HepG2 (cell line): Measurements from ENCODE around the gene PLA2G12B. TPM values are rescaled to one million over a fixed set of nuclear protein-coding genes. Genes with fewer than 3 reads are reported as not detected.

Experiments used
- ATAC-seq: fragments of 200-7000 bp; cut with Tn5 transposase; 3 replicates; pipeline ENCODE4 v1.9.1; 2020; ENCODE audit warnings: mild to moderate bottlenecking, moderate library complexity
- BruUV-seq: library from RNA; stranded (reverse); fragments of 400-500 nt; replicated peaks from 2 replicates; lab custom pipeline; 2021; lab: Mats Ljungman, UMichigan
- CTCF ChIA-PET: fragments of 300-600 bp; formaldehyde crosslinking; extraction: SDS; loops from one replicate; lab custom pipeline; 2021; ENCODE audit warnings: low total read pairs, inconsistent platforms, low intra/inter-chr PET ratio; lab: Yijun Ruan, JAX
- POLR2A ChIA-PET: fragments of 350-600 bp; sonication (Branson Sonifier 250); formaldehyde crosslinking; loops from one replicate; lab custom pipeline; 2020; ENCODE audit warnings: antibody characterized with exemption, inconsistent platforms; lab: Yijun Ruan, JAX
- DNase-seq: peaks from one replicate; pipeline ENCODE4 v3.0.0-alpha.2; 2015; ENCODE audit warnings: low spot score
- FAIRE-seq: peaks from 3 replicates; lab custom pipeline; 2011; peaks lifted over from hg19 to GRCh38; lab: Jason Lieb, UNC
- H2AFZ ChIP-seq: one replicate; pipeline ENCODE4 v1.6.1; 2011; ENCODE audit warnings: low read length, inconsistent platforms
- H3K27ac ChIP-seq: fragments of 300-600 bp; 3 replicates; pipeline ENCODE4 v1.8.0; 2011; ENCODE audit warnings: mixed run types, mild to moderate bottlenecking, mixed read lengths, low read length, inconsistent platforms; ENCODE audit not compliant: insufficient read depth; ENCODE audit errors: extremely low read length
- H3K27me3 ChIP-seq, 2 experiments: fragments of 200-600 bp in 1 of 2; 2 replicates in 1 of 2; 3 replicates in 1 of 2; pipeline versions ENCODE4 v1.6.0 to v1.8.0; 2011; ENCODE audit warnings: low read length in 2 of 2, mild to moderate bottlenecking in 2 of 2, moderate library complexity in 2 of 2, inconsistent platforms in 1 of 2; ENCODE audit not compliant: insufficient read depth in 2 of 2, control insufficient read depth in 1 of 2
- H3K36me3 ChIP-seq, 2 experiments: fragments of 200-600 bp in 1 of 2; replicated peaks in 1 of 2; 2 replicates in 1 of 2; 3 replicates in 1 of 2; pipeline versions ENCODE4 v1.5.1 to v1.8.0; 2011; ENCODE audit warnings: low read length in 2 of 2, inconsistent platforms in 1 of 2; ENCODE audit not compliant: insufficient read depth in 2 of 2, control insufficient read depth in 1 of 2
- H3K4me1 ChIP-seq: 2 replicates; pipeline ENCODE4 v1.5.1; 2012; ENCODE audit warnings: low read length, inconsistent platforms; ENCODE audit not compliant: insufficient read depth
- H3K4me2 ChIP-seq: 2 replicates; pipeline ENCODE4 v1.6.0; 2011; ENCODE audit warnings: low read depth, low read length, inconsistent platforms
- H3K4me3 ChIP-seq, 3 experiments: fragments of 200-600 bp in 1 of 3; sonication (generic), shearing (Covaris generic) in 1 of 3; replicated peaks in 1 of 3; 2 replicates each; pipeline ENCODE4 v1.5.1; 2011 to 2016; ENCODE audit warnings: low read length in 3 of 3, inconsistent platforms in 2 of 3, low read depth in 2 of 3, mild to moderate bottlenecking in 2 of 3, control low read depth in 1 of 3, mixed read lengths in 1 of 3; ENCODE audit not compliant: insufficient read depth in 1 of 3
- H3K79me2 ChIP-seq: one replicate; pipeline ENCODE4 v1.6.1; 2011; ENCODE audit warnings: low read length, inconsistent platforms; ENCODE audit not compliant: insufficient read depth
- H3K9ac ChIP-seq: 2 replicates; pipeline ENCODE4 v1.6.0; 2011; ENCODE audit warnings: mild to moderate bottlenecking, low read depth, low read length, inconsistent platforms; ENCODE audit not compliant: insufficient read depth
- H3K9me3 ChIP-seq: 2 replicates; pipeline ENCODE4 v1.5.1; 2012; ENCODE audit warnings: mild to moderate bottlenecking, low read length
- H4K20me1 ChIP-seq: 2 replicates; pipeline ENCODE4 v1.6.0; 2011; ENCODE audit warnings: inconsistent platforms, mild to moderate bottlenecking, low read length, moderate library complexity; ENCODE audit not compliant: insufficient read depth
- CENPBD1 ChIP-seq: sonication (generic); formaldehyde crosslinking; IDR thresholded peaks from 2 replicates; pipeline ENCODE4 v1.8.0; 2022; ENCODE audit warnings: missing genetic modification reagents, low read depth, mild to moderate bottlenecking, borderline replicate concordance
- FOXA1 ChIP-seq, 2 experiments: fragments of 450-650 bp in 1 of 2; sonication (generic) in 1 of 2; formaldehyde crosslinking in 1 of 2; IDR thresholded peaks; 2 replicates each; pipeline versions ENCODE4 v1.4.0 to v1.6.1; 2016 to 2020; ENCODE audit warnings: missing genetic modification reagents in 1 of 2
- HNF1A ChIP-seq, 2 experiments: sonication (generic) in 1 of 2; formaldehyde crosslinking in 1 of 2; IDR thresholded peaks; 2 replicates each; pipeline versions ENCODE4 v1.4.0 to v1.6.1; 2016 to 2020; ENCODE audit warnings: borderline replicate concordance in 1 of 2, low read depth in 1 of 2, mild to moderate bottlenecking in 1 of 2, missing genetic modification reagents in 1 of 2
- ISX ChIP-seq: sonication (generic); formaldehyde crosslinking; conservative IDR thresholded peaks from 2 replicates; pipeline ENCODE4 v1.5.0; 2020; ENCODE audit warnings: missing genetic modification reagents
- JUN ChIP-seq: sonication (generic); formaldehyde crosslinking; IDR thresholded peaks from 2 replicates; pipeline ENCODE4 v1.4.0; 2020; ENCODE audit warnings: mild to moderate bottlenecking, missing genetic modification reagents
- KDM5B ChIP-seq: sonication (generic); formaldehyde crosslinking; IDR thresholded peaks from 2 replicates; pipeline ENCODE4 v1.4.0; 2020; ENCODE audit warnings: missing genetic modification reagents, mild to moderate bottlenecking, borderline replicate concordance
- NR2F2 ChIP-seq: IDR thresholded peaks from 2 replicates; pipeline ENCODE4 v1.6.1; 2012; ENCODE audit warnings: low read depth, inconsistent platforms, borderline replicate concordance
- PAF1 ChIP-seq: IDR thresholded peaks from 2 replicates; pipeline ENCODE4 v1.6.1; 2016; ENCODE audit warnings: missing genetic modification reagents, missing compliant biosample characterization
- PHF5A ChIP-seq: IDR thresholded peaks from one replicate; pipeline ENCODE4 v1.6.1; 2018; ENCODE audit warnings: low read depth, missing genetic modification reagents; ENCODE audit not compliant: unreplicated experiment
- RARA ChIP-seq: IDR thresholded peaks from 2 replicates; pipeline ENCODE4 v1.6.1; 2016; ENCODE audit warnings: missing genetic modification reagents, missing compliant biosample characterization
- SRF ChIP-seq: IDR thresholded peaks from 2 replicates; pipeline ENCODE4 v1.6.1; 2011; ENCODE audit warnings: mild to moderate bottlenecking, low read depth, low read length, moderate library complexity
- TBX3 ChIP-seq: fragments of 450-650 bp; IDR thresholded peaks from 2 replicates; pipeline ENCODE4 v1.6.1; 2017; ENCODE audit warnings: antibody characterized with exemption, mild to moderate bottlenecking, inconsistent platforms, borderline replicate concordance
- ZFP36L2 ChIP-seq: sonication (generic); formaldehyde crosslinking; IDR thresholded peaks from 2 replicates; pipeline ENCODE4 v1.4.0; 2020; ENCODE audit warnings: missing genetic modification reagents
- ZFP91 ChIP-seq: sonication (generic); formaldehyde crosslinking; IDR thresholded peaks from 2 replicates; pipeline ENCODE4 v1.9.0; 2022; ENCODE audit warnings: missing genetic modification reagents, mild to moderate bottlenecking, borderline replicate concordance
- ZNF362 ChIP-seq: sonication (generic); formaldehyde crosslinking; IDR thresholded peaks from 2 replicates; pipeline ENCODE4 v1.4.0; 2020; ENCODE audit warnings: missing genetic modification reagents, mild to moderate bottlenecking, borderline replicate concordance
- WGBS: methylation state at CpG from one replicate; pipeline ENCODE4 v1.1.6; 2017; ENCODE audit warnings: low lambda C conversion rate; 5-methylcytosine and 5-hydroxymethylcytosine counted together
- in situ Hi-C: cut with HindIII; loops from 2 replicates; pipeline ENCODE4 v1.10.0; 2017; ENCODE audit warnings: low pct_unique_long_range_greater_than_20kb; ENCODE audit not compliant: extremely low pct_ligation_motif_present
- intact Hi-C: fragments of 100-400 bp; cut with micrococcal nuclease; formaldehyde crosslinking; loops from one replicate; pipeline ENCODE4 v1.10.0; 2022; ENCODE audit not compliant: unreplicated experiment
- polyA plus RNA-seq, 8 experiments: library from polyadenylated mRNA; depleted of rRNA in 3 of 8; stranded (reverse) in 7 of 8; unstranded in 1 of 8; fragments of >200 nt; fragmentation: Illumina TruSeq in 4 of 8; extraction: Trizol in 4 of 8; gene quantifications; 2 replicates each; pipeline versions ENCODE4 v1.2.1 to v1.2.3, GENCODE V29; 2011 to 2016; ENCODE audit warnings: low read depth in 4 of 8, missing spikeins in 1 of 8, mixed read lengths in 1 of 8; ENCODE audit not compliant: insufficient read depth in 1 of 8
- total RNA-seq, 5 experiments: library from RNA; depleted of rRNA; stranded (reverse); fragments of >200 nt; fragmentation: Illumina TruSeq; extraction: Trizol; gene quantifications; 2 replicates each; pipeline ENCODE4 v1.2.3, GENCODE V29; 2016; ENCODE audit warnings: low read depth in 1 of 5

The PLA2G12B gene
- total and polyA plus RNA-seq, 2 of the 13 experiments (the other 11 are each of a cell fraction or from before 2014, with no cell fraction given): 7.7 to 38.0 TPM

GRCh38 chr10:72886621-72887020 is 68.0 kb downstream of the PLA2G12B start (continued):
- no peak for TF ChIP-seq ZFP91 (CRISPR knock-in tag)
- TF ChIP-seq PAF1 (CRISPR knock-in tag): no peak

- H3K4me1 ChIP-seq: no peaks in the 10 kb centered on the region
- no peak overlapping the region for H2AFZ ChIP-seq
- H3K9ac ChIP-seq: no peak overlapping the region
- H3K4me3 ChIP-seq: no peak overlapping the region
- H3K36me3 ChIP-seq: peaks cover 3% of the 10 kb centered on the region in 2 experiments; a peak in 2 of 5 replicates
- H3K27me3 ChIP-seq: no peaks in the 10 kb centered on the region
- ChIA-PET POLR2A (no interaction called here), CTCF (no interaction called here)
- no peak for ATAC-seq
- H3K79me2 ChIP-seq: no peaks in the 10 kb centered on the region
- DNase-seq: no peak
- BruUV-seq: no TSS peak
- no peak overlapping the region for H3K4me2 ChIP-seq
- in situ Hi-C loops (no loop called here), intact Hi-C loops (no loop called here)
- FAIRE-seq: no peak
- H3K9me3 ChIP-seq: no peaks in the 10 kb centered on the region
- WGBS: 88% methylated on average over 2 of the region's 2 CpGs
- H3K27ac ChIP-seq: no peak overlapping the region
- H4K20me1 ChIP-seq: no peaks in the 10 kb centered on the region
- no peak for TF ChIP-seq FOXA1 (IDR thresholded peaks at IDR 0.05)
- TF ChIP-seq FOXA1 (CRISPR knock-in tag; IDR thresholded peaks at IDR 0.05): no peak
- TF ChIP-seq JUN (CRISPR knock-in tag): no peak
- no peak for TF ChIP-seq PHF5A (CRISPR knock-in tag)
- TF ChIP-seq NR2F2: no peak
- no peak for TF ChIP-seq ISX
- no peak for TF ChIP-seq ZNF362 (CRISPR knock-in tag)
- TF ChIP-seq SRF: no peak
- TF ChIP-seq CENPBD1 (CRISPR knock-in tag): no peak
- TF ChIP-seq RARA (CRISPR knock-in tag): no peak
- TF ChIP-seq KDM5B (CRISPR knock-in tag): no peak
- no peak for TF ChIP-seq ZFP36L2 (CRISPR knock-in tag)
- TF ChIP-seq TBX3: no peak
- TF ChIP-seq HNF1A (IDR thresholded peaks at IDR 0.05; ENCODE audit: low read depth): no peak
- no peak for TF ChIP-seq HNF1A (CRISPR knock-in tag; IDR thresholded peaks at IDR 0.05; ENCODE audit: borderline replicate concordance)
Measured at GRCh38 chr10:72885953-72886352, 68.7 kb downstream of the PLA2G12B start.
